NCI-H446 (cell line): ENCODE results near the gene SMTN.
"Not testable (repeated sequence)": the region's sequence is repeated elsewhere in the genome, so short reads cannot be mapped to it uniquely, and the experiment has no call there.

Experiments
- DNase-seq, 2 experiments: peaks; one replicate each; lab custom pipeline; 2025; lab: John Stamatoyannopoulos, UW

The SMTN gene

DNA sequence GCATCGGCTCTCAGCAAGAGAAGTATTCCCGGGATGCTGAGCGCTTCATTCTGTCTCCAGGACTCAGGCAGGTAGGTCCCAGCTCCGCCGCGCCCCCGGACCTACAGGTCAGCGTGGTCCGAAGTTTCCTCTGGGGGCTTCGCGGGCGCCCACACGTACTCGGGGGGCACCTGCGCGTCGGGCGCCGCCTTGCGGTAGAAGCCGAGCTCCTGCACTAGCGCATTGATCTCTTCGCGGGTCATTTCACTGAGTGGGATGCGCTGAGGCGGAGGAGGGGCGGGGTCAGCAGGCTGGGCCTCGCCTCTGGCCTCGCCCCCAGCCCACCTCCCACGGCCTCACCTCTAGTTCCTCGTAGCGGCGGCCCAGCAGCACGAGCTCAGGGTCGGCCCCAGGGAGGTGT, 23.8 kb downstream of the SMTN start:
- DNase-seq = no peak

DNA sequence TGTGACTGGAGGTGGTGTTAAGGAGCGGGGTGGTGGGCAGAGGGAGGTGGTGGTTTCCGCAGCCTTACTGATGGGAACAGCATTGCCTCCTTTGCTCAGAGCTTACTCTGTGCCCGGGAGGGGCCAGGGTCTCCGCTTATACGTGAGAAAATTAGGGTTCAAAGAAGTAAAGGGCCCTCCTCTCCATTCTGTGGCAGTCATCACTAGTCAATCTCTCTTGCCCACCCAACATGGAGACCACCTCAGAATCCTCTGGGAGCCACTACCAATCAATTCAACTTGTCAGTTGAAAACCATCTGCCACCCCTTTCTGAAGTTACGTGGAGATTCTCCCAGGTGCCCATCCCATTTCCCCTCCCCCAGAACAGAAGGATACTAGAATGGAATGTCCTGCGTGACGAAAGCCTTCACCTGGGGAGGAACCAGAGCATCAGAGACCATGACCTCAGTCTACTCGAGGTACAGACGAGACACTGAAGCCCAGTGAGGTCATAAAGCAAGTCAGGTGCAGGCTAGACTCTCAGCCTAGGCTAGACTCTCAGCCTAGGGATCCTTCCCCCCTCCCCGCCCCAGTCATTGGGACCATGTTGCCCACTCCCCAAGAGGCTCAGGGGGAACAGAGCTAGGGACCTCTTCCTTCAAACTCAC, 24.3 kb downstream of the SMTN start:
- DNase-seq = no peak

DNA sequence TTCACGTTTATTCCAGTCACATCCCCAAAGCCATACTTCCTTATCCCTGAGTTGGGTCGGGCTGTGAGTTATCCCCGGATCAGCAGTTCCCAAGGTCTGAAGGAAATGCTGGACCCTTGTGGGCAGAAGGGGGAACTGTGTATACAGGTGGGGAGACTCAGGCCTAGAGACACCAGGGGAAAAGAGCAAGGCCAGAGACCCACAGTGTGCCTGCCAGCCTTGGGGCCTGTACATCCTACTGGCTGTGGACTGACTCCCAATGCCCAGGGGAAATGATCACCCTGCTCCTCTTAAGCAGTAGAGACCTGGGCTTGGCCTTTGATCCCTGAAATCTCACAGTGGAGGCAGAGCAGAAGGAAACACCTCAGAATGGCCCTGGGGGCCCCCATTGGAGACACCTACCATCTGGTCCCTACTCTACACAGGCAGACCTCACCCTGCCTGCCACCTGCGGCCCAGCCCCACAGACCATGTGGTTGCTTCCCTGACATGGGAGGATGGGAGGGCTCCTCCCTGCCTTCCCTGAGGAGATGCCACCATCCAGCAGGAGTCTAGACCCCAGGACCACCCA, 25.0 kb downstream of the SMTN start:
- no peak for DNase-seq

DNA sequence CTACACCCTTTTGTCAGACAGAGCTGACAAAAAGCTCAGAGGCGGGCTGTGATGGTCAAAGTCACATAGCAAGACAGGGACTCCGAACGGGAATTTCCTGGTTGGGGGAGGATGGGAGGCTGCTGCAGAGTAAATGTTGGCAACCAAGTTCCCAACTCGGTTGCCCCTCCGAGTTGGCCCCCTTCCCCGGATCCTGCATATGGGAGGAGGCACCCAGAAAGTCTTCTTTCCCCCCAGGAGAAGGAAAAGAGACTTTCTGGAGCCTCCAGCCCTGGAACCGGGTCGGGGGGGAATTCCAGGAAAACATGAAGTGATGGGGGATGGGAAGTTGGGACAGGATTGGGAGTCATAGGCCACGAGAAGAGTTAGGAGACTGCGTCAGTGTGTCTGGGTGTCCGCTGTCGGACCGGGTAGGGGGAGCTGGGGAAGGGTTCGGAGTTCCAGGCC, 25.6 kb downstream of the SMTN start:
- DNase-seq = no peak

DNA sequence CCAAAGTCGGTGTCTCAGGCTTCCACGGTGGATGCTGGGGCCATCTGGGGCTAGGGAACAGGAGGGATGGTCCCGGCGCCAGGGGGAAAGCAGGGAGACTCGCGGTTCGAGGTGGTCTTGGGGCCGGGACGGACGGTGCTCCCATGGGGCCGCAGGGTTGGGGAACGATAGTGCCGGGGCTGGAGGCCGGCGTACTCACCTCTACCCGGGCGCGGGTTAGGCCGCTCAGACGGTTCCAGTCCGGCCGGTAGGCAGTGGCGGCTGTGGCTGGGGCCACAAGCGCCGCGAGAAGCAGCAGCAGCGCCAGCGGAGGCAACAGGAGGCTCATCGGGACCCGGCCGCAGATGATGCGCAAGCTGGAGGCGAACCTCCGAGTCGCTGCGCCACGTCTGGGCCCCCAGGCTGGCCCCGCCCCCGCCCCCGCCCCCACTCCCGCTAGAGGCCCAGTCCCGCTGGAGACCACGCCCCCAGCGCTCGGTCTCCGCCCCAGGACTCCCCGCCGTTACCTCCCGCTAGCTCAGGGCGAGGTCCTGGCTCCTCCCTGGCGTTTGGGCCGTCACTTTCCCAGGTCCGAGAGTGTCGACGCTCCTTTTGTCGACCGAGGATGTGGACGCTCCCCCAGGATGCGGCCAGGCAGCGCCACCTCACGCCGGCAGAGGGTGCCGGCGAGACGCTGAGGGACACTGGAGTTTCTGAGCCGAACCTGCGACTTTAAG, 26.2 kb downstream of the SMTN start, which contains the start of gene SELENOM:
SELENOM (minus strand) TSS at position 391 of the 716 bp plus-strand sequence; CDS start at position 328, 63 bp downstream.
- peak; percentile 47 to 80 for DNase-seq

DNA sequence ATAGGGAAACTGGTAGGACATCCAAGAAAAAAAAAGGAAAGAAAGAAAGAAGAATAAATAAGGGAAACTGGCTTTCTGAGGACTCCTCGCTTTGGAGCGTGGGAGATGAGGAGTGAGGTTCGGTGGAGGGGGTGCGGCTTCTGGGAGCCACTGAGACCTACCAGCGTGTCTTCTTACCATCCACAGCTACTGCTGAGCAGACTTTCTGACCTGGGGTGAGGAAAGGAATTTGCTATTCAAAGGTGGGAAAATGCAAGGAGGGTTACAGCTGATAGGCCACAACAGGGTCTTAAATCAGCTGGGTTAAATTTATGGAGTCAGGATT, 26.7 kb downstream of the SMTN start:
- no peak for DNase-seq

DNA sequence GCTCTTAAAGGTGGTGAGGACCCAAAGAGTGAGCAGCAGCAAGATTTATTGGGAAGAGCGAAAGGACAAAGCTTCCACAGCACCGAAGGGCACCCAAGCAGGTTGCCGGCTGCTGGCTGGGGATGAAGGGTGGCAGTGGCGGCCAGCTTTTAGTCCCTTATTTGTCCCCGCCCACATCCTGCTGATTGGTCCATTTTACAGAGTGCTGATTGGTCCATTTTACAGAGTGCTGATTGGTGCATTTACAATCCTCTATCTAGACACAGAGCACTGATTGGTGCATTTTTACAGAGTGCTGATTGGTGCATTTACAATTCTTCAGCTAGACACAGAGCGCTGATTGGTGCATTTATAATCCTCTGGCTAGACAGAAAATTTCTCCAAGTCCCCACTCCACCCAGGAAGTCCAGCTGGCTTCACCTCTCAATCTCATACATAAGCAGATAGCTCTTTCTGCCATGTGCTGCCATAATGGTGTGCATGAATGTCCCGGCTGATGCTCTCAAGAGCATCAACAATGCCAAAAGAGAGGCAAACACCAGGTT, 31.5 kb downstream of the SMTN start:
- not testable (repeated sequence) for DNase-seq

DNA sequence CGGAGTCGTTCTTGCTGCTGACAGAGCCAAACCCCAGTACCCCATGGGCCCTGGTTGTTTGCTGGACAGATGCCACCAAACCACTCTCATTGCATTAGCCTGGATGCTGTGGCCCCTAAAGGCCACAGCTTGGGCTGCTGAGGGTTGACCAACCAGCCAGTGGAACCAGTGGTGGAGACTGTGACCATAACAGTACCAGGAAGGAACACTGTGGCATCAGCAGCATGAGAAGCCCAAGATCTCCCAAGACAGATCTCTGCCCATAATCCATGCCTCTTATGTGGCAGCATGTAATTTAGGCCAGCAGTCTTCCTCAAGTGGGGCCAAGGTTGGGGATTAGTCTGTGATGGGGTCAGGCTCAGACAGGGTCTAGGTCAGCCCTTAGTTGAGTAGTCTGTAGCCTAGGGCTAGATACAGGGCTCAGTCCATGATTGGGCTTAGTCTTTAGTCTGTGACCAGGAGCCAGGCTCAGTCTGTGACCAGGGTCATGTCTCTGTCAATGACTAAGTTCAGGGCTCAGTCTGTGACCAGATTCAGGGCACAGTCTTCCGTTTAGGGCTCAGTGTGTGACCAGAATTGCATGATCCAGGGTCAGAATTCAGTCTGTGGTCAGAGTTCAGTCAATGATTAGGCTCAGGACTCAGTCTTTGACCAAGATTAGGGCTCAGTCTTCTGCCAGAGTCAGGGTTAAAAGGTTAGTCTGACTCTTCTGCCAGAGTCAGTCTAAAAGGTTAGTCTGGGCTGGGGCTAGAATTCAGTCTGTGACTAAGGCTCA, 37.1 kb downstream of the SMTN start:
- DNase-seq = no peak

DNA sequence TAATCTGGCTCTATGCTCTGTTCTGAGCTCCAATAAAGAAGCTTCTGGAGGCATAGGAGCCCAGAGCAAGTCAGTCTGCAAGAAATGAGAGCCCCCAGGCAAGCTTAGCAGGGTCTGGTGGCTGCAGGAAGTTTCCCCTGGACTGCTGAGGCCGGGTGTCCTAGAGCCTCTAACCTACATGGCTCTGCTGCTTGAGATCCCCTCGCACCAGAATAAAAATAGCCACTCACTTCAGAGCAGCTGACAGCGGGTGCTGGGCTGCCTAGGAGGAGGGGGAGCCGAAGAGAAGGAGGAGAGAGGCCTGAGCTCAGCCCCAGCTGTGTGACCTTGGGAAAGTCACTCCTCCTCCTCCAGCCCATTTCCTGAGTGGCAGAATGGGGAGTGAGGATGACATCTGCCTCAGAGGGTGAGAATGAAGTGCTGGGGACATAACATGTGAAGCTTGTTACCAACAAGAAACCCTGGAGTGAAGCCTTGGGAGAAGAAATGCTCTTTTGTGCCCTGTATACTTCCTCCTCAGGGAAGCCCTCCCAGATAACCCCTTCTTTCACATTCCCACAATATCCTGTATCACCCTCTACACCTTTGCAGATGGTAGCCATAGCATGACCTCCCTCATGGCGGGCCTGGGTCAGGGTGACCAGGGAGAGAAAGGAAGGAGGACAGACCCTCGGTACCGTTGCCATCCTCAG, 38.1 kb downstream of the SMTN start:
- DNase-seq = no peak

DNA sequence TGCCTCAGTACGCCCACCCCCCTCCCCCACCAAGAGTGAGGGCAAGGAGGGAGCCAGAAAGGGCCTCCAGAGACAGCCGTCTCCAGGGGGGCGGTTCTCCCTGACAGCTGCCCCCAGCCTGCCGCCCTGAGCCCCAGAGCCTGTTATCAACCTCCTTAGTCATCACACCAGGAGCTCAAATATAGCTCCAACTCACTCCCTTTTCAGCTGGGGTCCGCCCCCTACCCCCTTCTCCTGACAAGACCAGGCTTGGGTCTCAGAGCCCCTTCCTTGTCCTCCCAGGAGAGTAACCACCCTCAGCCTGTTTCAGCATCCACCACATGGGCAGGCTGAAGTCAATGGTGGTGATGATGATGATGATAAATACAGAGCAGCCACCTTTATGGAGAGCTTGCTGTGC, 39.1 kb downstream of the SMTN start:
- DNase-seq = no peak

DNA sequence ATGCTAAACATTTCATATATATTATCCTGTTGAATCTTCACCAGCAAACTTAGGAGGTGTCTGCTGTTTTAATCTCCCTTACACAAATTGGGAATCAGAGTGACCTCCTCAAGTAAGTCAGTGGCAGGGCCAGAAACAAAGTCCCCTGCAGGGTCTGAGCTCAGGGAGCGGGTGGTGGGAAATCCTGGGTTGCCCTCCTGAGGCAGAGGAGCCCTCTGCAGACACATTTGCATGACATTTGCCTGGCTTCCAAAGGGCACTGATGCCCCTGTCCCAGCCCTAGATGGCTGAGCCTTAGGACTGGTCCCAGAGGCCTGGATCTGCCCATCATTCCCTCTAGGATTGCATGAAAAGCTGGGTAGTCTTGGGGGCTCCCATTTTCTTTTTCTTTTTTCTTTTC, 39.5 kb downstream of the SMTN start:
- DNase-seq = no peak

DNA sequence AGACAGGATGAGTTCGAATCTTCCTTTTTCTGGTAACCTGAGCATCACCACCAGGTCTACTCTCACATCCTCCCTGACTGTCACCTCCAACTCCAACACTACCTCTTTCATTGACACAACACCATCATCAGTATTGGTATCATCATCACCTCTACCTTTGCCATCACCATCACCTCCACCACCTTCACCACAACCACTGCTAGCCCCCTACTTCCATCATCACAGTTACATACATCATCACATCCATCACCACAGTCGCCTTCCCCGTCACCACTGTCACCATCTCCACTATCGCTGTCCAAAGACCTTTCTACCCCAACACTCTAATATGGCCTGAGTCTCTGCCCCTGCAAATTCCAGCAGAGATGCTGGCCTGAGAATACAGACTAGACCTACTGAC, 40.3 kb downstream of the SMTN start:
- DNase-seq = no peak

DNA sequence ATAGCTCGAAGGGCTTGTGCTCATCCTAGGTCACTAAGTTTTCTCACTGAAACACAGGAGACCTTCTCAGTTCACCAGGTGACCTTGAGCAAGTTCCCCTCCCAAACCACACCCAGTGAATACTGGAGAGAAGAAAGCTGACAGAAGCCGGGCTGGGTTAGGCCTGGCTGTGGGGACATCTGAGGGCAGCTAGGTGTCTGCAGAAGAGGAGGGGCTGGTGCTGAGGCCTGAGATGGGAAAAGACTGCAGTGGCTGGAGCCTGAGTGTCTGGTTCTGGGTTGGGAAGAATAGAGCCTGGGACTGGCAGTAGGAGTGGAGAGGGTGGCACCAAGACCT, 41.0 kb downstream of the SMTN start:
- no peak for DNase-seq

DNA sequence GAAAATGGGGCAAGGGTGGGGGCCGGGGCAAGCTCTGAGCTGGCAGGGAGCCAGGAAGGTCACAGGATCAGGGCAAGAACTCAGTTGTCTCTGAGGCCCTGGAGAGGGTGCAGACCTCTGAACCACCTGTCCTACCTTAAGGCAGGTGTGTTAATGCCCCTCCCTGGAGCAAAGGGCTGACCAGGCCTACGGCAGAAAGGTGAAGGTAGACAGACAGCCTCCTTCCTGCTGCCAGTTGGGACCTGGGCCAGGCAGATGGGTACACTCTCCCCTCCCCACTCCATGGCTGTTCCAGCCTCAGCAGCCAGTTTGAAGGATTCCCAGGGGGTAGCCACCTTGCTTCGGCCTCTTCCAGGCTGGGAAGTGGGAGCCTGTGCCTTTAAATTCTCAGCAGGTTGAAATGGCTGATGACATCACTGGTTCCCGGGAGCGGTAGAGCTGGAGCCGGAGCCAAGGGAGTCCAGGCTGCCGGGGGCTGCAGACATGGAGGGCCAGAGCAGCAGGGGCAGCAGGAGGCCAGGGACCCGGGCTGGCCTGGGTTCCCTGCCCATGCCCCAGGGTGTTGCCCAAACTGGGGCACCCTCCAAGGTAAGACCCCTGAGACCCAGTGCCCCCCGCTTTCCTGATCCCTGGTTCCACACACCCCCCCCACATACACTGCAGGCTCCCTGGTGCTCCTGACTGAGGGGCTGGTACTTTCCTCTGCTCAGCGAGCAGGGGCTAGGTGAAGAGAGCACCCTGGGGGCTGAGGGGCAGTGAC, 41.6 kb downstream of the SMTN start, which contains the start of gene INPP5J:
INPP5J (plus strand) TSS at position 435 of the 760 bp plus-strand sequence; CDS start at position 484, 49 bp downstream.
- peak; percentile 50 to 78 for DNase-seq

DNA sequence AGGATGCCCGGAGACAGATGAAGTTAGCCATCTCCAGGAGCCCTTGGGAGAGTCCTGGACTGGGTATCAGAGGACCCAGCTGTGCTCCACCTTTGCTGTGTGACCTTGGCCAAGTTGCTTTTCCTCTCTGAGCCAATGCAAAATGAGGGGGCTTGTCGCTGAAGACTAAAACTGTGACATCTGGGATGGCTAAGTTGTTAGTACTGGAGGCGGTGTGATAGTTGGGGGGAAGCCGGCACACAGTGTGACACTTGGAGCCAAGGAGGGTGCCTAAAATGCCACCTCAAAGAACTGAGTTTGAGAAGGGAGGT, 42.1 kb downstream of the SMTN start:
- DNase-seq = no peak

DNA sequence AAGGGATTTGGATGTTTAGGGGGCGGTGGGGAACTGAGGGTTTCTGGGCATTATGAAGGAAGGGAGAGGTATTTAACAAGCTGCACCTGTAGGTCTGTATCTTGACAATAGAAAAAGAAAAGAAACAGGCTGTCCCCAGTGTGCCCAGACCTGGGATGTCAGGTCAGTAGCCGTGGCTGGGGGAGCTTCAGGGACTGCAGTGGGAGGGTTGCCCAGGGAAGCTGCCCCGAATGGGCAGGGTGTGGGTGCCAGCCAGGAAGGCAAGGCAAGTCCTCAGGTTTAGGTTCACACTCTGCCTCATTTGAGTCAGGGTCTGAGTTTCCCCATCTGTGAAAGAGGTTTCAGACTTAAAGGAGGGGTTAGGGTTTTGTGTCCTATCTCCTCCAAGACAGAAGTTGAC, 43.2 kb downstream of the SMTN start:
- DNase-seq = no peak

DNA sequence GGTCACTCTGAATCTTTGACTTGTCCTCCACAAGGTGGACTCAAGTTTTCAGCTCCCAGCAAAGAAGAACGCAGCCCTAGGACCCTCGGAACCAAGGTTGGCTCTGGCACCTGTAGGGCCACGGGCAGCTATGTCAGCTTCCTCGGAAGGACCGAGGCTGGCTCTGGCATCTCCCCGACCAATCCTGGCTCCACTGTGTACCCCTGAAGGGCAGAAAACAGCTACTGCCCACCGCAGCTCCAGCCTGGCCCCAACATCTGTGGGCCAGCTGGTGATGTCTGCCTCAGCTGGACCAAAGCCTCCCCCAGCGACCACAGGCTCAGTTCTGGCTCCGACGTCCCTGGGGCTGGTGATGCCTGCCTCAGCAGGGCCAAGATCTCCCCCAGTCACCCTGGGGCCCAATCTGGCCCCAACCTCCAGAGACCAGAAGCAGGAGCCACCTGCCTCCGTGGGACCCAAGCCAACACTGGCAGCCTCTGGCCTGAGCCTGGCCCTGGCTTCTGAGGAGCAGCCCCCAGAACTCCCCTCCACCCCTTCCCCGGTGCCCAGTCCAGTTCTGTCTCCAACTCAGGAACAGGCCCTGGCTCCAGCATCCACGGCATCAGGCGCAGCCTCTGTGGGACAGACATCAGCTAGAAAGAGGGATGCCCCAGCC, 43.8 kb downstream of the SMTN start:
- DNase-seq = peak in 1 of 2 experiments; percentile 22

DNA sequence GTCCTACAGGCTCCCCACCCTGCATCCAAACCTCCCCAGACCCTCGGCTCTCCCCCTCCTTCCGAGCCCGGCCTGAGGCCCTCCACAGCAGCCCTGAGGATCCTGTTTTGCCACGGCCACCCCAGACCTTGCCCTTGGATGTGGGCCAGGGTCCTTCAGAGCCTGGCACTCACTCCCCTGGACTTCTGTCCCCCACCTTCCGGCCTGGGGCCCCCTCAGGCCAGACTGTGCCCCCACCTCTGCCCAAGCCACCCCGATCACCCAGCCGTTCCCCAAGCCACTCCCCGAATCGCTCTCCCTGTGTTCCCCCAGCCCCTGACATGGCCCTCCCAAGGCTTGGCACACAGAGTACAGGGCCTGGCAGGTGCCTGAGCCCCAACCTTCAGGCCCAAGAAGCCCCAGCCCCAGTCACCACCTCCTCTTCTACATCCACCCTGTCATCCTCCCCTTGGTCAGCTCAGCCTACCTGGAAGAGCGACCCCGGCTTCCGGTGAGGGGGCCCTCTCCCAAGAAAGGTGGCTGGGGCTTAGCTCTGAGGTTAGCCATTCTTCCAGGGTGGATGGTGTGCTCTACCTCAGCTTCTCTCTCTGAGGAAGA, 44.5 kb downstream of the SMTN start:
- no peak for DNase-seq

DNA sequence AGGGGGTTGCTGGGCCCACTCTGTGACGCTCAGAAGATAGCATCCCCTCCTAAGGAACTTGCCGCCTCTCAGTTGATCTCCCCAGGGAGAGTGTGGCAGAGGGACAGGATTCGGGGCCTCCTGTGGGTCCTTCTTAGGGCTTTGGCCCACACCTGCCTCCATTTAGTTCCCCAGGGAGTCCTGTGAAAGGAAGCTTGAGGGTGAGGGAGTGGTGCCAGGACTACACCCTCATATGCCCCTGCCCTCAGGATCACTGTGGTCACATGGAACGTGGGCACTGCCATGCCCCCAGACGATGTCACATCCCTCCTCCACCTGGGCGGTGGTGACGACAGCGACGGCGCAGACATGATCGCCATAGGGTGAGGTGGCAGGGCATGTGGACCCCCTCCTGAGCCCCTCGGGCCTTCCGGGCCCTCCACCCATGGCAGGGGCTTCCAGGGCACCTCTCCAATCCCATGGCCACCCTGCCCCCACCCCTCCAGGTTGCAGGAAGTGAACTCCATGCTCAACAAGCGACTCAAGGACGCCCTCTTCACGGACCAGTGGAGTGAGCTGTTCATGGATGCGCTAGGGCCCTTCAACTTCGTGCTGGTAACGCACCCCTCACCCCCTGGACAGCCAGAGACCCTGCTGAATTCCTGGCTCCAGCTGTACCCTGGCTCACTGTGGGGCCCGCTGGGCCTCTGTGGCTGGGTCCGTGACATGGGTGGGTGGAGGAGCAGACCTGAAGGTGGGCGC, 45.2 kb downstream of the SMTN start:
- no peak for DNase-seq

DNA sequence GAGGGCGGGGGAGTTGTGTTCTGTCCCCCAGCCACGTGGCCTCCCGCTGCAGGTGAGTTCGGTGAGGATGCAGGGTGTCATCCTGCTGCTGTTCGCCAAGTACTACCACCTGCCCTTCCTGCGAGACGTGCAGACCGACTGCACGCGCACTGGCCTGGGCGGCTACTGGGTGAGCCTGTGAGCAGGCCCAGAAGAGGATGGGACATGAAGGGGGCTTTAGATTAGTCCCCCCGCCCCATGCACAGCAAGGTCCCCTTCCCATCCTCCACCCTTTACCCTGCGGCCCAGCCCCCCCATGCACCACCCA, 45.7 kb downstream of the SMTN start:
- DNase-seq = no peak
